HEK293 (cell line): ENCODE data around the gene MYL6B.
A peak's percentile ranks its signal among the peaks of the same experiment; 100 is the strongest.

ENCODE experiments used
- CTCF ChIA-PET: fragments of 350-600 bp; formaldehyde crosslinking; extraction: SDS; loops from one replicate; lab custom pipeline; 2021; ENCODE audit warnings: antibody characterized with exemption; lab: Yijun Ruan, JAX
- POLR2A ChIA-PET: fragments of 300-600 bp; formaldehyde crosslinking; extraction: SDS; loops from one replicate; lab custom pipeline; 2020; ENCODE audit warnings: antibody characterized with exemption, inconsistent platforms; lab: Yijun Ruan, JAX
- H3K27ac ChIP-seq: fragments of 200-500 bp; sonication (Bioruptor generic); 2 replicates; pipeline ENCODE4 v1.5.1; 2014; ENCODE audit warnings: low read depth, low read length, control low read depth, inconsistent platforms; ENCODE audit errors: extremely low read depth
- H3K36me3 ChIP-seq, 2 experiments: fragments of 200-500 bp in 1 of 2; sonication (Bioruptor generic) in 1 of 2; 1 replicate in 1 of 2; 2 replicates in 1 of 2; pipeline ENCODE4 v1.5.1; 2014 to 2017; ENCODE audit warnings: inconsistent platforms in 2 of 2, low read length in 2 of 2; ENCODE audit not compliant: control insufficient read depth in 2 of 2, insufficient read depth in 1 of 2
- H3K4me1 ChIP-seq: fragments of 200-500 bp; sonication (Bioruptor generic); 2 replicates; pipeline ENCODE4 v1.5.1; 2014; ENCODE audit warnings: mild to moderate bottlenecking, low read length, inconsistent platforms; ENCODE audit not compliant: control insufficient read depth, insufficient read depth
- H3K4me3 ChIP-seq: 2 replicates; pipeline ENCODE4 v1.5.1; 2011; ENCODE audit warnings: low read depth, mild to moderate bottlenecking, control low read depth, low read length, moderate library complexity
- H3K9me3 ChIP-seq: fragments of 200-500 bp; sonication (Bioruptor generic); 2 replicates; pipeline ENCODE4 v1.5.1; 2014; ENCODE audit warnings: low read depth, low read length, inconsistent platforms; ENCODE audit not compliant: control insufficient read depth, insufficient read depth
- AEBP2 ChIP-seq: fragments of 450-650 bp; formaldehyde crosslinking; IDR thresholded peaks from 2 replicates; pipeline ENCODE4 v1.5.1; 2016; ENCODE audit warnings: missing biosample characterization, missing genetic modification characterization, borderline replicate concordance
- PRDM10 ChIP-seq: fragments of 450-650 bp; formaldehyde crosslinking; IDR thresholded peaks from 2 replicates; pipeline ENCODE4 v1.5.1; 2016; ENCODE audit warnings: missing biosample characterization, missing genetic modification characterization
- ZBTB11 ChIP-seq: fragments of 450-650 bp; formaldehyde crosslinking; conservative IDR thresholded peaks from 2 replicates; pipeline ENCODE4 v1.5.1; 2016; ENCODE audit warnings: low read depth, missing biosample characterization, missing genetic modification characterization
- ZFP69B ChIP-seq: fragments of 450-650 bp; formaldehyde crosslinking; IDR thresholded peaks from 2 replicates; pipeline ENCODE4 v1.5.1; 2016; ENCODE audit warnings: missing biosample characterization, missing genetic modification characterization
- ZIC2 ChIP-seq: fragments of 450-650 bp; formaldehyde crosslinking; IDR thresholded peaks from 2 replicates; pipeline ENCODE4 v1.5.1; 2016; ENCODE audit warnings: missing biosample characterization, missing genetic modification characterization
- ZNF341 ChIP-seq: fragments of 450-650 bp; formaldehyde crosslinking; IDR thresholded peaks from 2 replicates; pipeline ENCODE4; 2016; ENCODE audit warnings: low read depth, missing biosample characterization, missing genetic modification characterization
- ZNF394 ChIP-seq: fragments of 450-650 bp; formaldehyde crosslinking; IDR thresholded peaks from 2 replicates; pipeline ENCODE4 v1.5.1; 2016; ENCODE audit warnings: missing biosample characterization, missing genetic modification characterization, mild to moderate bottlenecking, moderate library complexity, borderline replicate concordance

The MYL6B gene

GRCh38 chr12:56162468-56163290 is 10.3 kb downstream of the MYL6B start:
- ChIA-PET CTCF (interaction anchor here (0.7 to 2.9 kb wide), 4 partner anchors 11 to 43 kb away, joined by 3 to 16 read pairs (median 8); partner anchors contain the start of genes MYL6B and SMARCC2), POLR2A (interaction anchor here (0.6 to 3.7 kb wide), 9 partner anchors 8 to 1882 kb away, joined by 3 to 29 read pairs (median 4); partner anchors contain the start of genes ESYT1, HNRNPA1, SMARCC2 and ZC3H10)
- Histone ChIP-seq H3K4me3 (no peak overlapping the region), H3K4me1 (peaks cover 3% of the 10 kb centered on the region; the same call in 1 of the 2 replicates), H3K9me3 (no peaks in the 10 kb centered on the region), H3K36me3 (peaks cover 34 to 83% of the 10 kb centered on the region in 2 experiments), H3K27ac (no peak overlapping the region; the same call in 1 of the 2 replicates)
- TF ChIP-seq ZFP69B (tag by site-specific recombination) (no peak), PRDM10 (tag by site-specific recombination) (0 out of 2 replicates have a peak, but pooled peaks have one; percentile 33), AEBP2 (no peak), ZNF394 (tag by site-specific recombination) (peak; percentile 62; the same call in 1 of the 2 replicates)

- H3K27ac ChIP-seq: no peak overlapping the region; the same call in 1 of the 2 replicates
- H3K9me3 ChIP-seq: no peaks in the 10 kb centered on the region
- TF ChIP-seq ZBTB11 (no peak), ZIC2 (tag by site-specific recombination) (peak; percentile 22; the same call in 1 of the 2 replicates), ZNF341 (0 out of 2 replicates have a peak, but pooled peaks have one; percentile 2)
- ChIA-PET CTCF (interaction anchor here (0.7 to 2.9 kb wide), 5 partner anchors 11 to 44 kb away, joined by 3 to 16 read pairs (median 3); partner anchors contain the start of genes MYL6B and SMARCC2), POLR2A (interaction anchor here (0.6 to 3.7 kb wide), 6 partner anchors 9 to 1883 kb away, joined by 3 to 29 read pairs (median 14); partner anchors contain the start of genes ESYT1, HNRNPA1, SMARCC2 and ZC3H10)
- no peak overlapping the region for H3K4me3 ChIP-seq
- H3K4me1 ChIP-seq: peaks cover 3% of the 10 kb centered on the region; the same call in 1 of the 2 replicates
- peaks cover 44 to 91% of the 10 kb centered on the region in 2 experiments for H3K36me3 ChIP-seq
Measured at GRCh38 chr12:56163533-56164344, 11.4 kb downstream of the MYL6B start.
